Fibroblast of gingiva (primary cell): ENCODE measurements around the gene ATP5F1A.
"Not testable (repeated sequence)": the region's sequence is repeated elsewhere in the genome, so short reads cannot be mapped to it uniquely, and the experiment has no call there.

ENCODE experiments used
- DNase-seq: peaks from one replicate; pipeline ENCODE4 v3.0.0-alpha.2; 2011; ENCODE audit warnings: low read depth

ATP5F1A gene

DNA sequence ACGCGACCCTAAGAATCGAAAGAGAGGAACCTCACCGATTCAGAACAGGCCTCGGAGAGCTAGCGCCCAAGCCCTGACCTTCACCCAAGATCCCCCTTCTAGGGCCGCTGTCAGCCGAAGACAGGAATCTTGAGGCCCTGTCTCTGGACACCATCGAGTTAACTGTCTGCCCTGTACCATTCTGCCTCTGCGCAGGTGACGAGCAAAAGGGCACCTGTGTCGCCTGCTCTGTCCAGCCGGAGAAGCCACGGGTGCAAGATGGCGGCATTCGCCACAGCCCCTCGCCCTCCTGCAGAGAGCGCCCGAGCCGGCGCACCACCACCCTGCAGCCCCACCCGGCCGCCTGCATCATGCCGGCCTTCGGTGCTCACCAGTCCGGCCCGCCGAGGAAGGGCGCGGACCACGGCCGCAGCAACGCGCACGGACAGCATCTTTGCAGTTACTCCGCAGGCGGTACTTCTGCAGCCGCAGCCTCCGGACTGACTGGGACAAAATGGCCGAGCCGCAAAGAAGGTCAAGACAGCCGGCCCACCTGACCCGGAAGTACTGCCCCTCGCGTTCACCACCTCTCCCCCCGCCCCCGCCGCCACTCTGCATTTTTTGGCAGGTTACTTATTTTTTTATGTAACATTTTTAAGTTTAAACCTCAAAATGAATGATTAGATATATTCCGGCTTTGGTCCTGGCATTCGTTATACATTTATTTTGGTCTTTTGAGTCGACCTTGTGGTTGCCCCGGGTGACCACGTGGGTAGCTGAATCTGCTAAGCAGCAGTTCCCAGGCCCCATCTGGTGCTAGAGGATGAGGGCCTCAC is at the start of gene ATP5F1A:
Gene ATP5F1A, minus strand, starts transcription at position 496 of the 815 bp plus-strand sequence. Its CDS starts 65 bp downstream, at position 431.
- DNase-seq = peak; percentile 80

DNA sequence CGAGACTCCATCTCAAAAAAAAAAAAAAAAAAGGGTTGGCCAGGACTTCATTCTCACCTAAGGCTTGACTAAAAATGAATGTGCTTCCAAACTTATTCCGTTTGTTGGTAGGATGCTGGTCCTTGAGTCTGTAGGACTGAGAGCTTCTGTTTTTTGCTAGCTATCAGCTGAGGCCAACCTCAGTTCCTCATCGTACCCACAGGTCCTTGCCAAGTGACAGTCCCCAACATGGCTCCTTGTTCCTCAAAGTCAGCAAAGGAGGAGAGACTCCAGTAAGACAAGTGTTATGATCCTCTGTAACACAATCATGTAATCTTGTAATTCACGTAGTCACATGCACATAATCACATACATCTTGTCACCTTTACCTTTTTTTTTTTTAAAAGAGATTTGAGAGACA is 43.1 kb upstream of the ATP5F1A start:
- DNase-seq = no peak

DNA sequence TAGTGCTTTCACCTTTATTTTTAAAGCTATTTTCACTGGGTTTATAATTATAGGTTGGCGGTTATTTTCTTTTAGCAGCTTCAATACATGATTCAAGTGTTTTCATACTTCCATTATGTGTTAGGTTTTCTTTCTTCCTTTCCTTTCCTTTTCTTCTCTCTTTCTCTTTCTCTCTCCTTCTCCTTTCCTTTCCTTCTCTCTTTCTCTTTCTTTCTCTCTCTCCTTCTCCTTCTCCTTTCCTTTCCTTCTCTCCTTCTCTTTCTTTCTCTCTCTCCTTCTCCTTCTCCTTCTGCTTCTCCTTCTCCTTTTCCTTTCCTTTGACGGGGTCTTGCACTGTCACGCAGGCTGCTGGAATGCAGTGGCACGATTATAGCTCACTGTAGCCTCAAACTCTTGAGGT is 42.1 kb upstream of the ATP5F1A start:
- no peak for DNase-seq

DNA sequence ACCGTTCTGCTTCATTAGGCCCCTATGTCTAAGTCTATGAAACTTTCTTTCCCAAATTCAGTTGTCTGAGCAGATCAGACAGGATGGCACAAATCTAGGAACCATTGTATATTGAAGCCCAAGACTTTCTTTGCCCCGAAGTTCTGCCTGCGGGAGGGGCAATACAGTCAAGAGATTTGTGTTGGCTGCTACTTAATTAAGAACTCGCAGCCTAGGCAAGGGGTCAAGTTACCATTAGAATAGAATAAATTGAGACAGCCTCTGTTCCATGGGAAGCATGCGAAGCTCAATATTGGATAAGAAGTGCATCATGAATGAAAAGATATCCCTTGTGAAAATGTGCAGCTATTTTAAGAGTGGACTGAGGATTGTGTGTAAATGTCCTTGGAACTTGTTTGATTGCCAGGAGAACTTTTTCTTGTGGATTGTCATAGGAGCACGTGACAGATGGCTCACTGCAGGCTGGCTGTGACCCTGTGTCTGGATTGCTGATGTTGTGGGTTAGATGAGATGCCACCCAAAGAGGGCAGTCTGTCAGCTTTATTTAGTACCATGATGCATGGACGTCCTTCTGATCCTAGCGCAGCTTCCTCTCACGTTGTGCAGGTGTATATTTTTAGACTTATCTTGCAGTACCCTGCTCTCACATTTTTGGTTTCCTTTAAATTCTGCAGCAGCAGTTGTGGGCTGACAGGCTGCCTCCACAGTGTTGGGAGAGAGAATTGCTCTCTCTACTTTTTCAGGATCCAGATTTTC is 37.0 kb upstream of the ATP5F1A start:
- DNase-seq = no peak

DNA sequence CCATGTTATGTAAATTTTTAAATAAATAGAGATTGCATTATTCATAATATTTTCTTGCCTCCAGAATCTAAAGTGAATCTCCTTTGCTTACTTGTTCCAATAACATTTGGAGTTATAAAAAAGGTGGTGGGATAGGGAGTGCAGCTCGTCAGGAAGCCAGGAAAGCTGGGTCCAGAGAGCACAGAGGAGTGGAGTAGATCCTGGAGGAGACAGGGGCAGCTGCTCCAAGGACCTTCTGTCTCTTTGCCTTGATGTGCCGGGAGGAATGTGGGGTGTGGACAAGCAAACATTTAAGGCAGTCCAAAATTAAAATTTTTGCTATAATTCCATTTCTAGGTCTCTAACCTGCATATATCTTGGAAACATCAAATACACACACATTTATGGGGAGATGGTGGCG is 35.4 kb upstream of the ATP5F1A start:
- no peak for DNase-seq

DNA sequence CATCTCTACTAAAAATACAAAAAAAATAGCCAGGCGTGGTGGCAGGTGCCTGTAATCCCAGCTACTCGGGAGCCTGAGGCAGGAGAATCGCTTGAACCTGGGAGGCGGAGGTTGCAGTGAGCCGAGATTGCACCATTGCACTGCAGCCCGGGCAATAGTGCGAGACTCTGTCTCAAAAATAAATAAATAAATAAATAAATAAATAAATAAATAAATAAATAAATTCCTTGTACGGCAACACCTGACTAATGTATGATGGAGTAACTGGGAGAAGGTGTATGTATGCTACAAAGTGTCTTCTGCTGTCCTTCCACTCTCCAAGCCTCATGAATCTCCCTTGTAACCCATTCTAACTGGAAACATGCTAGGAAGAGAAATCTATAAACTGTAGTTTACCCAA is 32.5 kb upstream of the ATP5F1A start:
- not testable (repeated sequence) for DNase-seq

DNA sequence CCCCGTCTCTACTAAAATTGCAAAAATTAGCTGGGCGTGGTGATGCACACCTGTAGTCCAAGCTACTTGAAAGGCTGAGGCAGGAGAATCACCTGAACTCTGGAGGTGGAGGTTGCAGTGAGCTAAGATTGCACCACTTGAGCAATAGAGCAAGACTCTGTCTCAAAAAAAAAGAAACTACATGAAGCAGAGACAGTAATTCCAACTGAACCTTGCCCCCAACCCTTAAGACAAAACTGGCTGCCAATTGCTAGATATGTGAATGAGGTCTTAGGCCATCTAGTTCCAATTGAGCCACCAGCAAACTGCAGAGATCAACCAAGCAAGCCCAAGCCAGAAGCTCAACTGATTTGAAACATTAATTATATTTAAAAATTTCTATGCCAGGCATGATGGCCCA is 32.0 kb upstream of the ATP5F1A start:
- DNase-seq = no peak

DNA sequence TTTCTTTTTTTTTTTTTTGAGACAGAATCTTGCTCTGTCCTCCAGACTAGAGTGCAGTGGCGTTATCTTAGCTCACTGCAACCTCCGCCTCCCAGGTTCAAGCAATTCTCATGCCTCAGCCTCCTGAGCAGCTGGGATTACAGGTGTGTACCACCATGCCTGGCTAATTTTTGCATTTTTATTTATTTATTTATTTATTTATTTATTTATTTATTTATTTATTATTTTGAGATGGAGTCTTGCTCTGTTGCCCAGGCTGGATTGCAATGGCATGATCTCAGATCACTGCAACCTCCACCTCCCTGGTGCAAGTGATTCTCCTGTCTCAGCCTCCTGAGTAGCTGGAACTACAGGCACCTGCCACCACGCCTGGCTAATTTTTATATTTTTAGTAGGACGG is 28.5 kb upstream of the ATP5F1A start:
- DNase-seq = not testable (repeated sequence)

DNA sequence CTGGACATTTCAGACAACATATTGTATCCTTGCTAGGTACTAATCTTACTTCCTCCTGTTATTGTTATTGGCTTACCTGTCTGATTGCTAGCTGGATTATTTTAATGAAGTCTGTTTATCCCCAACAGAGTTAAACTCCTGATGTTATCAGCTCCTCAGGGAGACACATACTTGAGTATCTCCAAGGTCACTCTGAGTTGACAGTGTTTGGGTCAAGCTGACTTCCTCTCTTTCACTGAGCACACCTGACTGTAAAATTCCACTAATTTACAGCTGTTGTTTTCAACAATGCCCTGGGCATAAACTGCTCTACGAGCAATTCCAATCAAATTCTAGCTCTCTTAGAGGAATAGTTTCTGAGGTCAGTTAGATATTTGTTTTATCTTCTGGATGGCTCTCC is 15.7 kb upstream of the ATP5F1A start:
- no peak for DNase-seq

DNA sequence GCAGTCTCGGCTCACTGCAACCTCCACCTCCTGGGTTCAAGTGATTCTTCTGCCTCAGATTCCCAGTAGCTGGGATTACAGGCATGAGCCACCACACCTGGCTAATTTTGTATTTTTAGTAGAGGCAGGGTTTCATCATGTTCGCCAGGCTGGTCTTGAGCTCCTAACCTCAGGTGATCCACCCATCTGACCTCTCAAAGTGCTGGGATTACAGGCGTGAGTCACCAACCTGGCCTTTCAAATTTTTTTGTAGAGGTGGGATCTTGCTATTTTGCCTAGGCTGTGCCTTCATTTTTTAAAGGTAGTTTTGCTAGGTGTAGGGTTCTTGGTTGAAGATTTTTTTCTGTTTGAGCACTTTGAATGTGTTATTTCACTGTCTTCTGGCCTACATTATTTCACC is 12.3 kb upstream of the ATP5F1A start:
- DNase-seq = no peak

DNA sequence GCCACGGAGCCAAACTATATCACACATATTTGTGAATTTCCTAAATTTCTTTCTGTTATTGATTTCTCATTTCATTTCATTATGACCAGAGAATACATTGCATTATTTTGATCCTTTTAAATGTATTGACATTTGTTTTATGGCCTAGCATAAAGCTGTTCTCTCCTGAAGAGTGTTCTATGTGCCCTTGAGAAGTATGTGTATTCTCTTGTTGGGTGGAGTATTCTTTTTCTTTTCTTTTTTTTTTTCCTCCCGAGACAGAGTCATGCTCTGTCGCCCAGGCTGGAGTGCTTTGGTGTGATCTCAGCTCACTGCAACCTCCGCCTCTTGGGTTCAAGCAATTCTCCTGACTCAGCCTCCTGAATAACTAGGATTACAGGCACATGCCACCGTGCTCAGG is 11.3 kb upstream of the ATP5F1A start:
- DNase-seq = no peak

DNA sequence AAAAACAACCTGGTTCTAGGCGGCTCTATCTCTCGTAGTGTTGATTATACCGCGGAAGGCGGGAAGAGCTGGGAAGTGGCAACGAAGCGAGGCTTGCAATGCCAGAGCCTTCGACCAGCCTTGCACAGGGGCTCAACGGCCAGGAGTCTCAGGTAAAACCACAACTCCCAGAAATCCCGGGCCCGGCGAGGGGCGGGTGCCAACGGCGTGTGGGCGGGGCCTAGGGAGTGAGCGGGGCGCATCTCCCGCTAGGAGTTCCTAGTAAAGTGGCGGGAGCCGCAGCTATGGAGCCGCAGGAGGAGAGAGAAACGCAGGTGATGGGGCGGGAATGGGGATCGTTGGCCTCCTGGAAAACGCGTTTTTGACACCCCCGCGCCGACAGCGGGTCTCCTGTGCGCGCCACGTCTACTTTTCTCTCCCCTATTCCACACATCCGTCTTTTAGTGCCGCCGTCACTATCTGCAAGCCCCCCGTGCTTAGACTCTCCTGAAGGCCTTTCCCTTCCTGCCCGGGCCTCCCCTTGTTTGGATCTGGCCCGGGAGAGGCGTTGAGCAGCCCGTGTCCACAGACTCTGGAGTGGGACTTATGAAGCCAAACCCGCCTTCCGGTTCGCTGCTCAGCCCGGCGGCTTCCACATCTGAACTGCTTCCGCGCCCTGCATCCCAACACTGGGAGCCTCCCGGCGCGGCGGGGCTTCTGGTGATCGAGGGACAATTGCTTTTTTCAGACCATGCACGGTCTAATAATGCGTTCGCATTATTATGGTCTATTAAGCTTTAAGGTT is 6.2 kb upstream of the ATP5F1A start, which contains the start of gene HAUS1:
Gene HAUS1, plus strand, starts transcription at position 258 of the 784 bp plus-strand sequence. Its CDS starts 27 bp downstream, at position 285.
- DNase-seq = peak; percentile 71

DNA sequence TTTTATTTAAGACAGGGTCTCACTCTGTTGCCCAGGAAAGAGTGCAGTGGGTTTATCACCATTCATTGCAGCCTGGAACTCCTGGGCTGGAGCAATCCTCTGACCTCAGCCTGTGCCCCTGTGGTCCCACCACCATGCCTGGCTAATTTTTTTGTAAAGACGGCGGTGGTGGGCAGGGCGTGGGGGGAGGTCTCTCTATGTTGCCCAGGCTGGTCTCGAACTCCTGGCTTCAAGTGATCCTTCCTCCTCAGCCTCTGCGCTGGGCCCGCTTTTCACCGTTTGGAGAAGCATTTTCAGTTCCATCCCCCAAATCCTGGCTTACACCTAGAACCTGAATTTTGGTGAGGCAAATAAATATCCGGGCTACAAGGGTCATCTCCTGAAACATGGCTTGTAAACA is 1.4 kb upstream of the ATP5F1A start:
- DNase-seq = no peak

DNA sequence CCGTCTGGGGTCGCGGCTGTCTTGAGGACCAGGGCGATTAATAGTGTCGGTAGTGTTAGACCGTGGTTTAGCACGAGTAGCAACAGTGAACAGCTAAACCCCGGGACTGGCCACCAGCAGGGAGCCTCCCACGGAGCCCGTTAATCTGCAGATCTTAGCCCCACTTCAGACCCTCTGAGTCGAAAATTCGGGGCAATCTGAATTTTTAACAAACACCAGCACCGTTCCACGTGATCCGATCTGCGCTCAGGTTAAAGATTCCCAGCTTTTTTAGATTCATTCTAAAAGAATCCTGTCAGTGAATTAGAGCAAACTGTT is 479 bp upstream of the ATP5F1A start:
- no peak for DNase-seq

DNA sequence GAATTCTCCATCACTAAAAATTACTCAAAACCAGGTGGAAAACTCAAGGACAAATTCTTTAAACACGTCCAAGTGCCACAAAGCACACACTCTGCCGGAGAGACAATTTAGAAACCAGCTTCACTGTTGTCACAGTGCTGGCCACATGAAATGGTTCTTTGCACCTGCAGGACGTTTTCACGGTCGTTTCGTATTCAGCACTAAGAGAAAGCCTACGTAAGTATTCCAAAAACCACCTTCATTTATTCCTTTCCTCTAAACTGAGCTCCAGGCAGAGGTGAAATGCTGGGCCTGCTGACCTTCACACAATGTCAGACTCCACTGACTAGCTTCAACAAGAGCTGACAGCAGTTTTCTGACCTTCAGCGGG is 680 bp downstream of the ATP5F1A start:
- DNase-seq = no peak

DNA sequence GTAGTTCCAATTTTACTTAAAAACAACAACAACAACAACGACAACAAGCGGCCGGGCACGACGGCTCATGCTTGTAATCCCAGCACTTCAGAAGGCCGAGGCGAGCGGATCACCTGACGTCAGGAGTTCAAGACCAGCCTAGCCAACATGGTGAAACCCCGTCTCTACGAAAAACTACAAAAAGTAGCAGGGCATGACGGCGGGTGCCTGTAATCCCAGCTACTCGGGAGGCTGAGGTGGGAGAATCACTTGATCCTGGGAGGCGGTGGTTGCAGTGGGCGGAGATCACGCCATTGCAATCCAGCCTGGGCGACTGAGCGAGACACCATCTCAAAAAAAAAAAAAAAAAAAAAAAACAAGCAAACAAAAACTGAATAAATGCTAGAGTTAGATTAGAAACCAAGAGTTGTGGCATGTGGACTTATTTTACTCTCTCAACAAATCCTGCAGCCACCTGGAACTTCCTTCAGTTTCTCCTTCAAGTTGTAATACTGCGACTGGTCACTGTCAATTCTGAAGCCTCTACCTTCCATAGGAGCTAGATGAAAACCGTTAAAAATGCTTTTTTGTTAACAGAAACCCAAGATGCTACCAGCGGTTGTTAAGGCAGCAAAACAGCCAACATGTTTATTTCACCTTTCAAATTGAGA is 1.3 kb downstream of the ATP5F1A start:
- no peak for DNase-seq

DNA sequence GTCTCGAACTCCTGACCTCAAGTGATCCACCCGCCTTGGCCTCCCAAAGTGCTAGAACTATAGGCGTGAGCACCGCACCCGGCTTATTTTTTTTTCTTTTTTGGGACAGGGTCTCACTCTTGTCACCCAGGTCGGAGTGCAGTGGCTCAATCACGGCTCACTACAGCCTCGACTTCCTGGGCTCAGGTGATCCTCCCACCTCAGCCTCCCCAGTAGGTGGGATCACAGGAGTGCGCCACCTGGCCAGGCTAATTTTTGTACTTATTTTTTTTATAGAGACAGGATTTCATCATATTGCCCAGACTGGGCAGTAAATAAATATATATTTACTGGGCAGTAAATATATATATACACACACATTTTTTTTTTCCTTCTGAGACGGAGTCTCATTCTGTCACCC is 2.6 kb downstream of the ATP5F1A start:
- no peak for DNase-seq

DNA sequence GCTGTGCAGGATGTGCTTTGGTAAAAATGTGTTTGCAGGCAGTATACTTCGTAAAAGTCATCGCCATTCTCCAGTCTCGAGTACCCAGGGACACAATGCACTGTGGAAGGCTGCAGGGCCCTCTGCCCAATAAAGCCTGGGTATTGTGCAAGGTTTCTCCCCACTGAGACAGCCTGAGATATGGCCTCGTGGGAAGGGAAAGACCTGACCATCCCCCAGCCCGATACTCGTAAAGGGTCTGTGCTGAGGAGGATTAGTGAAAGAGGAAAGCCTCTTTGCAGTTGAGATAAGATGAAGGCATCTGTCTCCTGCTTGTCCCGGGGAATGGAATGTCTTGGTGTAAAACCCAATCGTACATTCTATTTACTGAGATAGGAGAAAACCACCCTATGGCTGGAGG is 9.6 kb downstream of the ATP5F1A start:
- DNase-seq = not testable (repeated sequence)

DNA sequence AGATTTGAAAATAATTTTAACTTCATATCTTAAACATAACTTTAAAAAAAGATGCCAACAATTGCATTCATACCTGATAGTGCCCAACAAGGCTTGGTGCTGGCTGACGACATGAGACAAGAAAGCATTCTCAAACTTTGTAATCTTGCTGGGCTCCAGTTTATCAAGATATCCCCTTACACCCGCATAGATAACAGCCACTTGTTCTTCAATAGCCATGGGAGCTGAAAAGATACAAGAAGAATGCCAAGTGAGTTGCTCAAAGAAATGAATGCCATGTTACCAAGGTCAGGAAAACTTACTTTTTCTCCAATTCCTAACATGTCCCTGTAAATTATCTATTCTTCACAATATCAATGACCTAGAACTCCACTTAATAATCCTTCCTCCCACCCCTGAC is 13.7 kb downstream of the ATP5F1A start:
- no peak for DNase-seq

DNA sequence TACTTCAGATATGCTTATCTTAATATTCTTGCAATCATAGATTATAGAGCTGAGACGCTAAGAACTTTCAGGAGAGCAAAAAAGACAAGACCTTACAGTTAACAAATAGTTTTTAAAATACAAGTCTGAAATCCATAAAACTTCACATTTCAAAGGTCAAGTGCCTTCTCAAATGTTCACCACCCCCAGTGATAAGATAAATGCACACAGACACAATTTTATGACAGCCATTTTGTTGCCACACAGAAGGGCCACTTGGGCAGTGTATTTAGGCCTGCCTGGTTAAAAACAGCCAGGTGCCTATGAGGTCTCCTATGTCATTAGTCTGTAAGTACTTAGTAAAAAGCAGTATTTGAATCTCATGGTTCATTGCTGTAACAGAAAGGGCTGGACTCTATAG is 17.9 kb downstream of the ATP5F1A start:
- DNase-seq = no peak

DNA sequence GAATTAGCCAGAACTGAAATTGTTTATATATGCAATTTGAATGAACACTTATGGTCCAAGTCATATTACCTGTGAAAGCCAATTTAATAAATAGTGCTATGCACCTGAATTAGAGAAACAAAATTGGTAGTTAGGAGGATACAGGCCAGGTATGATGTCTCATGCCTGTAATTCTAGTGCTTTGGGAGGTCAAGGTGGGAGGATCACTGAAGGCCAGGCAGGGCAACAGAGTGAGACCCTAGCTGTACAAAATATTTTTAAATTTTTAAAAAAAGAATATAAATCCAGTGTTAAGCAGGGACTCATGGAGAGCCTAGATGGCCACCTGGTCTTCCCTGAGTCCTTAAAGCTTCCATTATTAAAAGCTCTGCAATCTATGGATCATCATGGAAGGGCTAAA is 18.8 kb downstream of the ATP5F1A start:
- no peak for DNase-seq
